SK-N-SH (cell line): ENCODE measurements around the gene ALG3. TPM values are rescaled to one million over a fixed set of nuclear protein-coding genes. Genes with fewer than 3 reads are reported as not detected.

Source experiments
- CTCF ChIA-PET: fragments of 300-600, 350-600 bp; formaldehyde crosslinking; extraction: SDS; loops from one replicate; lab custom pipeline; 2021; lab: Yijun Ruan, JAX
- POLR2A ChIA-PET: fragments of 350-600 bp; sonication (Branson Sonifier 250); formaldehyde crosslinking; extraction: SDS; loops from one replicate; lab custom pipeline; 2020; ENCODE audit warnings: antibody characterized with exemption, inconsistent platforms; lab: Yijun Ruan, JAX
- DNase-seq: peaks from one replicate; pipeline ENCODE4 v3.0.0; 2012
- H2AFZ ChIP-seq: fragments of 200-600 bp; sonication (generic); 2 replicates; pipeline ENCODE4 v1.8.1; 2016; ENCODE audit warnings: antibody characterized with exemption, mild to moderate bottlenecking, low read depth
- H3F3A ChIP-seq: fragments of 200-600 bp; sonication (generic); replicated peaks from 2 replicates; pipeline ENCODE3; 2016; ENCODE audit warnings: antibody characterized with exemption, mild to moderate bottlenecking; ENCODE audit not compliant: insufficient read depth
- H3K27ac ChIP-seq, 2 experiments: fragments of 200-500 bp in 1 of 2; fragments of 200-600 bp in 1 of 2; sonication (Bioruptor generic) in 1 of 2; sonication (generic), shearing (Covaris generic) in 1 of 2; 2 replicates each; pipeline versions ENCODE4 v1.5.1 to v1.6.1; 2014 to 2016; ENCODE audit warnings: low read depth in 2 of 2, inconsistent platforms in 1 of 2, low read length in 1 of 2, mild to moderate bottlenecking in 1 of 2, mixed read lengths in 1 of 2
- H3K27me3 ChIP-seq: fragments of 200-600 bp; sonication (generic), shearing (Covaris generic); 2 replicates; pipeline ENCODE4 v1.6.1; 2016; ENCODE audit warnings: mixed run types; ENCODE audit not compliant: insufficient read depth
- H3K36me3 ChIP-seq, 2 experiments: fragments of 200-500 bp in 1 of 2; fragments of 200-600 bp in 1 of 2; sonication (Bioruptor generic) in 1 of 2; sonication (generic) in 1 of 2; replicated peaks in 1 of 2; 2 replicates each; pipeline versions ENCODE3 to v1.5.1; 2014 to 2016; ENCODE audit warnings: low read length in 1 of 2, mild to moderate bottlenecking in 1 of 2; ENCODE audit not compliant: insufficient read depth in 2 of 2, control insufficient read depth in 1 of 2
- H3K4me1 ChIP-seq, 2 experiments: fragments of 200-500 bp in 1 of 2; fragments of 200-600 bp in 1 of 2; sonication (Bioruptor generic) in 1 of 2; sonication (generic), shearing (Covaris generic) in 1 of 2; 2 replicates each; pipeline versions ENCODE4 v1.5.1 to v1.6.1; 2014 to 2016; ENCODE audit warnings: low read depth in 1 of 2, low read length in 1 of 2, mixed run types in 1 of 2; ENCODE audit not compliant: insufficient read depth in 2 of 2, control insufficient read depth in 1 of 2
- H3K4me2 ChIP-seq: fragments of 200-600 bp; sonication (generic), shearing (Covaris generic); 2 replicates; pipeline ENCODE4 v1.6.1; 2017; ENCODE audit warnings: mixed run types
- H3K4me3 ChIP-seq, 2 experiments: fragments of 200-500 bp in 1 of 2; fragments of 200-600 bp in 1 of 2; sonication (Bioruptor generic) in 1 of 2; sonication (generic), shearing (Covaris generic) in 1 of 2; 2 replicates each; pipeline versions ENCODE4 v1.5.1 to v1.8.1; 2014 to 2016; ENCODE audit warnings: low read depth in 2 of 2, inconsistent platforms in 1 of 2, low read length in 1 of 2, mild to moderate bottlenecking in 1 of 2, mixed read lengths in 1 of 2, moderate library complexity in 1 of 2
- H3K79me2 ChIP-seq: fragments of 200-600 bp; sonication (generic); 2 replicates; pipeline ENCODE4 v1.8.1; 2017; ENCODE audit warnings: mild to moderate bottlenecking; ENCODE audit not compliant: insufficient read depth
- H3K9ac ChIP-seq: fragments of 200-600 bp; sonication (generic); 2 replicates; pipeline ENCODE4 v1.6.1; 2017; ENCODE audit warnings: mixed run types
- H3K9me2 ChIP-seq: fragments of 200-600 bp; sonication (generic); 2 replicates; pipeline ENCODE4 v1.6.1; 2017; ENCODE audit warnings: mixed run types
- H3K9me3 ChIP-seq: fragments of 200-600 bp; sonication (generic); 2 replicates; pipeline ENCODE4 v1.6.1; 2017; ENCODE audit warnings: mixed run types, mild to moderate bottlenecking, moderate library complexity
- H4K20me1 ChIP-seq: fragments of 200-600 bp; sonication (generic); 2 replicates; pipeline ENCODE4 v1.6.1; 2017; ENCODE audit warnings: mild to moderate bottlenecking, mixed run types; ENCODE audit not compliant: insufficient read depth
- CTCF ChIP-seq: fragments of 200-600 bp; sonication (generic); IDR thresholded peaks from 2 replicates; pipeline ENCODE4 v1.6.1; 2017; ENCODE audit warnings: antibody characterized with exemption, mild to moderate bottlenecking, moderate library complexity
- EZH2phosphoT487 ChIP-seq: fragments of 200-600 bp; sonication (generic); IDR thresholded peaks from 2 replicates; pipeline ENCODE4 v1.6.1; 2017; ENCODE audit warnings: low read depth, mixed run types, mild to moderate bottlenecking, antibody characterized with exemption, moderate library complexity, borderline replicate concordance
- FOSL2 ChIP-seq: IDR thresholded peaks from 2 replicates; pipeline ENCODE4 v1.4.0; 2012; ENCODE audit warnings: low read depth, mild to moderate bottlenecking, moderate library complexity, borderline replicate concordance
- FOXJ3 ChIP-seq: sonication (generic); formaldehyde crosslinking; IDR thresholded peaks from 2 replicates; pipeline ENCODE4 v1.5.1; 2020; ENCODE audit warnings: mild to moderate bottlenecking, missing genetic modification reagents
- FOXM1 ChIP-seq: IDR thresholded peaks from 2 replicates; pipeline ENCODE4 v1.4.0; 2012; ENCODE audit warnings: low read depth, mild to moderate bottlenecking
- GABPA ChIP-seq: IDR thresholded peaks from 2 replicates; pipeline ENCODE4 v1.4.0; 2012; ENCODE audit warnings: low read depth, mild to moderate bottlenecking
- IRF3 ChIP-seq: fragments of 150-350 bp; IDR thresholded peaks from 2 replicates; pipeline ENCODE4 v1.6.1; 2016; ENCODE audit warnings: mild to moderate bottlenecking, low read depth, low read length
- JUND ChIP-seq: IDR thresholded peaks from 2 replicates; pipeline ENCODE4 v1.4.0; 2012
- MEF2A ChIP-seq: IDR thresholded peaks from 2 replicates; pipeline ENCODE4 v1.4.0; 2012; ENCODE audit warnings: low read depth, borderline replicate concordance
- MXI1 ChIP-seq: IDR thresholded peaks from 2 replicates; pipeline ENCODE4 v1.6.1; 2012; ENCODE audit warnings: mild to moderate bottlenecking, low read depth, low read length, improper control_type of control experiment
- NFIC ChIP-seq: IDR thresholded peaks from 2 replicates; pipeline ENCODE4 v1.4.0; 2012; ENCODE audit warnings: borderline replicate concordance
- NRF1 ChIP-seq: IDR thresholded peaks from 2 replicates; pipeline ENCODE4 v1.6.1; 2012; ENCODE audit warnings: low read depth, mild to moderate bottlenecking, low read length
- RAD21 ChIP-seq: IDR thresholded peaks from 2 replicates; pipeline ENCODE4 v1.6.1; 2012; ENCODE audit warnings: mild to moderate bottlenecking, low read length
- RCOR1 ChIP-seq: fragments of 150-350 bp; IDR thresholded peaks from 2 replicates; pipeline ENCODE4 v1.6.1; 2017; ENCODE audit warnings: antibody characterized with exemption, low read length
- REST ChIP-seq: IDR thresholded peaks from 2 replicates; pipeline ENCODE4 v1.6.1; 2012; ENCODE audit warnings: mild to moderate bottlenecking, low read depth, low read length, moderate library complexity
- RFX5 ChIP-seq: IDR thresholded peaks from 2 replicates; pipeline ENCODE4 v1.6.1; 2012; ENCODE audit warnings: mild to moderate bottlenecking, improper control_type of control experiment, low read length
- RXRA ChIP-seq: IDR thresholded peaks from 2 replicates; pipeline ENCODE4 v1.4.0; 2012; ENCODE audit warnings: low read depth, mild to moderate bottlenecking, borderline replicate concordance
- SIN3A ChIP-seq: IDR thresholded peaks from 2 replicates; pipeline ENCODE4 v1.6.1; 2012; ENCODE audit warnings: low read depth, mild to moderate bottlenecking, low read length, moderate library complexity, borderline replicate concordance
- SMC3 ChIP-seq: IDR thresholded peaks from 2 replicates; pipeline ENCODE4 v1.6.1; 2012; ENCODE audit warnings: low read depth, low read length, improper control_type of control experiment
- TCF12 ChIP-seq: IDR thresholded peaks from 2 replicates; pipeline ENCODE4 v1.4.0; 2012
- TEAD4 ChIP-seq: IDR thresholded peaks from 2 replicates; pipeline ENCODE4 v1.4.0; 2012; ENCODE audit warnings: mild to moderate bottlenecking, borderline replicate concordance; ENCODE audit not compliant: insufficient read depth
- USF1 ChIP-seq: IDR thresholded peaks from 2 replicates; pipeline ENCODE4 v1.4.0; 2012; ENCODE audit warnings: low read depth, borderline replicate concordance
- USF2 ChIP-seq: fragments of 150-350 bp; IDR thresholded peaks from 2 replicates; pipeline ENCODE4 v1.6.1; 2017; ENCODE audit warnings: antibody characterized with exemption, low read length, low read depth, borderline replicate concordance
- YY1 ChIP-seq: IDR thresholded peaks from 2 replicates; pipeline ENCODE4 v1.4.0; 2012; ENCODE audit warnings: low read depth, mild to moderate bottlenecking
- ZBTB33 ChIP-seq: IDR thresholded peaks from 2 replicates; pipeline ENCODE4 v1.4.0; 2012; ENCODE audit warnings: low read depth, borderline replicate concordance
- WGBS: methylation state at CpG from one replicate; pipeline ENCODE4 v1.1.6; 2017; ENCODE audit warnings: low lambda C conversion rate; 5-methylcytosine and 5-hydroxymethylcytosine counted together
- polyA plus RNA-seq, 3 experiments: library from polyadenylated mRNA; depleted of rRNA; stranded (reverse); fragments of >200 nt; gene quantifications; 2 replicates each; pipeline ENCODE4 v1.2.3, GENCODE V29; 2012

The ALG3 gene
- polyA plus RNA-seq, 1 of the 3 experiments (the other 2 are of a cell fraction), result 66.0 TPM

- peak; percentile 91 for DNase-seq
- CTCF ChIA-PET, result interaction anchor here (0.7 to 2.2 kb wide), 26 partner anchors 9 to 407 kb away, joined by 3 to 15 read pairs (median 4); partner anchors contain the start of genes ABCC5 and FAM131A
- no peaks in the 10 kb centered on the region for H3K9me2 ChIP-seq
- no peak for TF ChIP-seq TEAD4
- no peak for TF ChIP-seq SIN3A
- no peak for TF ChIP-seq TCF12
- TF ChIP-seq USF1, result no peak
- TF ChIP-seq ZBTB33, result no peak
- peak; percentile 60 for TF ChIP-seq CTCF
- TF ChIP-seq EZH2phosphoT487, result no peak
- no peak for TF ChIP-seq NRF1
- no peak for TF ChIP-seq GABPA
- no peak for TF ChIP-seq RFX5
- no peak for TF ChIP-seq MEF2A
- no peak for TF ChIP-seq FOXJ3
- TF ChIP-seq SMC3, result peak; percentile 72
- TF ChIP-seq FOSL2, result no peak
- TF ChIP-seq USF2, result no peak
- TF ChIP-seq NFIC, result no peak
- no peak for TF ChIP-seq REST
- TF ChIP-seq RCOR1, result no peak
- TF ChIP-seq IRF3, result no peak
- TF ChIP-seq YY1, result no peak
- peak; percentile 90 for TF ChIP-seq RAD21
- TF ChIP-seq JUND, result no peak
- peak; percentile 69 for TF ChIP-seq MXI1
- no peak for TF ChIP-seq RXRA
- TF ChIP-seq FOXM1, result no peak
Measured at GRCh38 chr3:184284696-184285095, 35.9 kb upstream of the ALG3 start.

More at GRCh38 chr3:184284696-184285095, 35.9 kb upstream of the ALG3 start:
- Histone ChIP-seq H3F3A (peaks cover 4% of the 10 kb centered on the region), H3K27ac (no peak overlapping the region), H3K4me3 (no peak overlapping the region; a peak in 1 of 4 replicates), H3K36me3 (no peaks in the 10 kb centered on the region), H3K4me1 (peaks cover 0 to 4% of the 10 kb centered on the region in 2 experiments; a peak in 1 of 4 replicates), H3K27me3 (no peaks in the 10 kb centered on the region), H3K79me2 (no peaks in the 10 kb centered on the region), H3K9ac (no peak overlapping the region), H3K9me3 (no peaks in the 10 kb centered on the region), H3K4me2 (no peak overlapping the region), H2AFZ (no peak overlapping the region), H4K20me1 (no peaks in the 10 kb centered on the region)
- 35% methylated on average over 3 of the region's 4 CpGs for WGBS
- POLR2A ChIA-PET, result no interaction called here
